ENCODE data around the gene RAPGEF4.
"Not testable (repeated sequence)": the region's sequence is repeated elsewhere in the genome, so short reads cannot be mapped to it uniquely, and the experiment has no call there.

RAPGEF4 gene

GRCh38 chr2:172730411-172730810 is 5.2 kb upstream of the RAPGEF4 start:
- DNase-seq: no peak

DNA sequence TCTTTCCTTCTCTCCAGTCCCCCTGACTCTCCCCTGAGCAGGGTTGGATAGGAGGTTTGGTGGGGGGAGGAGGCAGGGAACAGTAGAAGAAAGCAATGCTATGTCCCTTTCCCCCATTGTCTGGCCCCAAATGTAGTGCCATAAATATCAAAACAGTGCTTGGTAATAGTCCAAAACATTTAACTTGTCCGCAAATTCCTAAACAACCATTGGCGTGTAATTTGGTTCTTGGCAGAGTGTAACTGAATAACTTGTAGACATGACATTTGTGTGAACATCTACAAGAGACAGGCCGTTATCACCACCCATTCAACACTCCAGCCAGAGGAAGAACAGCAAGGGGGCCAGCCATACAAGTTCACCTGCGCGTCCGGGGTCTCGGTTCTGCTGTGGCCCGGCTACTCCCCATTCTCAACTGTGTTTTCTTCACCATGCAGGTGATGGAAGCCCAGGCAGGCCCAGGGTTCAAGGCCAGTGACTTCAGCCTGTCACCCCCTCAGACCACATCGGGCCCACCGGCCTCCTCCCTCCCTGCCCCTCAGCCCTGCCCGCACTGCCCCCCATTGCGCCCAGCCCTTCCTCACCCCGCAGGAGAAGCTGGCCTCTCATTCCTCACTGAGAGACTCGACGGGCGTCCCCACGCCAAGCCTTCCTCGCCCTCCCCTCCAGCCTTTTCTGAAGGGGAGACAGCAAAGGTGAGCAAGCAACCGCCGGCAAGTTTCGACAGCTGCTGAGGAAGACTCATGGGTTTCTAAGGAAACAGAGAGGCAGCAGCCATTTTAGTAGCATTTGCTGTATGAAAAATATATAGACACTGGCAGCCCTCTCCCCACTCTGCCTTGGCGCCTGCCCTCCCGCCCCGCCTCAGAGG is 699 bp upstream of the RAPGEF4 start:
- DNase-seq: peak; percentile 63

- DNase-seq: peak; percentile 55
These were observed 954 bp downstream of the RAPGEF4 start for GRCh38 chr2:172736424-172737174.

DNA sequence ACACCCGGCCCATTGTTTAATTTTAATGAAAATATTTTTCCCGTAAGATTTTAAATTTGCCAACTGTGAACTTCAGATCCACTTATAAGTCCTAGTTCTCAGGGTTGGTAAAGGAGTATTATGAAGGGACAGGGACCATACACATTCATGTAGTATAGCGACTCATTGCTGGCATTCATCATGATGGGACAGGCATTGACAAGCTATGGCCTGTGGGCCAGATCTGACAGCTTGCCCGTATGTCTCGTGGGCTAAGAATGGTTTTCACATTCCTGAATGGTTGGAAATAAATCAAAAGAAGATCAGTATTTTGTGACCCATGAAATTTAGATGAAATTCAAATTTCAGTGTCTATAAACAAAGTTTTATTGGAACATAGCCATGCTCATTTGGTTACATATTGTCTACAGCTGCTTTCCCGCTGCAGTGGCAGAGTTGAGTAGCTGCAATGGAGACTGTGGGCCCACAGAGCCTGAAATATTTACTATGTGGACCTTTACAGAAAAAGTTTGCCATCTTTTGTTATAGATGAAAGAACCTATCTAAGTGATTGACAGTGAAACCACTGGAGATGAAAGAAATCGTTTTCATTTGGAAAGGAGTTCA is 4.1 kb downstream of the RAPGEF4 start:
- no peak for DNase-seq

GRCh38 chr2:172740856-172741255 is 5.2 kb downstream of the RAPGEF4 start:
- no peak for DNase-seq

DNA sequence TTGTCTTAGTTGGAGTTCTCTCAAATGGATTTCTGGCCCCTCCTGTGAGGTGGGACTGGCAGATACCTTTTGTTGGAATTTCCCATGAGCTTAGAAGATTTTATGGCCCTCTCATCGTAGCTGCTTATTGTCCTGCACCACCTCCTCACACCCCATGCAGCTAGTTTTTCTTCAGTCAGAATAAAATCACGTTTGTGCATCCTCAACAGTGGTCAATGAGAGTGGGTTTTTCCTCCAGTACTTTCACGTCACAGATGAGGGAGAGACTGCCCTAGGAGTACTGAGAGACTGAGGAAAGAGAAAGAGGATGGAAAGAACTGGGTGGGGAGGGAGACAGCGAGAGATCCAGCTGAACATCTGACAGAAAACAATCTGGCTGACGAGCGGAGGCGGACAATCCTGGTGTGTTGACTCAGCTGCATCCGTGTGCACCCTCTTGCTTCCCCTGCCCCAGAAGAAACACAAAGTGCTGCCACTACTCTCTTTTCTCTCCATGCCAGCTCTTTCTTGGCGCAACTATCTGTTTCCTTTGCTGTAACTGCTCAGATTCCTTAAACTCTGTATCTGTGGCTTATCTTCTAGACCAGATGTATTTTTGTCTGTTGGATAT is 7.4 kb downstream of the RAPGEF4 start:
- DNase-seq: peak; percentile 93

GRCh38 chr2:172743898-172744297 is 8.3 kb downstream of the RAPGEF4 start:
- DNase-seq: no peak

- DNase-seq: no peak
These were observed 10.0 kb downstream of the RAPGEF4 start for GRCh38 chr2:172745636-172746035.

GRCh38 chr2:172748543-172748942 is 12.9 kb downstream of the RAPGEF4 start:
- DNase-seq: not testable (repeated sequence)

GRCh38 chr2:172749388-172749787 is 13.7 kb downstream of the RAPGEF4 start:
- no peak for DNase-seq

DNA sequence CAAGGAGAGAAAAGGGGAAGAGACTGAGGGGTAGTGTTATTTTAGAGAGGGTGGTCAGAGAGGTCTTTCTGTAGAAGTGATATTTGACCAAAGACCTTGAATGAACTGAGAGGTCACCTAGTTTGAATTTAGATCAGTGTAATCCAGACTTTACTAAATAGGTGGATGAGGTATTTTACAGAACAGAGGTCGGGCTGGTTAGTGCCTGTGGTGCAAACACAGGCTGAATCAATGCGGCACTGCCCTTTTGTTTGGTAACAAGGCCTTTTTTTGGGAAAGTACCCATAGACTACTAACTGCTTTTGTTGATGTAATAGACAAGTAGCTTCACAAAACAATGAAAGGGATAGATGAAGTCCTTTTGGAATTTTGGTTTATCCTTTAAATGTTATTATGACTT is 15.9 kb downstream of the RAPGEF4 start:
- no peak for DNase-seq

GRCh38 chr2:172753610-172754009 is 18.0 kb downstream of the RAPGEF4 start:
- DNase-seq: peak; percentile 40

DNA sequence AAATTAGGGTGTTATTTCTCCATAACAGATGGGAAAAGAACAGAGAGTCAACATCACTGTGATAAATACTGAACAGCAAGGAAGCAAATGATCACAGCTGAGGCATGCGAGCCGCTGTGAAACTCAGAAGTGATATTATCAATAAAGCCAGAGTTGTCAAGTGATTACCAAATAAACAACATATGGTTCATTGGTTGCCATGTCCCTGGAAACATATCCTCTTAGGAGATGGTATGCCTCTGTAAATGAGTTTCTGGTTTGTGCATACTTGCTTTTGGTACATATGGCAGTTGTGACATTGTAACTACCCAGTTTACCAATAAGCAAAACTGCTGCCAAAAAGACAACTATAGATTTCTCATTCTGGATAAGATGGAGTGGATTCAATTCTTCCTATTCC is 23.8 kb downstream of the RAPGEF4 start:
- no peak for DNase-seq

- DNase-seq: no peak
These were observed 25.7 kb downstream of the RAPGEF4 start for GRCh38 chr2:172761306-172761705.

GRCh38 chr2:172762574-172762973 is 26.9 kb downstream of the RAPGEF4 start:
- no peak for DNase-seq

- no peak for DNase-seq
These were observed 27.4 kb downstream of the RAPGEF4 start for GRCh38 chr2:172763079-172763478.

- no peak for DNase-seq
These were observed 30.0 kb downstream of the RAPGEF4 start for GRCh38 chr2:172765662-172766061.

GRCh38 chr2:172768401-172768800 is 32.8 kb downstream of the RAPGEF4 start:
- DNase-seq: no peak

DNA sequence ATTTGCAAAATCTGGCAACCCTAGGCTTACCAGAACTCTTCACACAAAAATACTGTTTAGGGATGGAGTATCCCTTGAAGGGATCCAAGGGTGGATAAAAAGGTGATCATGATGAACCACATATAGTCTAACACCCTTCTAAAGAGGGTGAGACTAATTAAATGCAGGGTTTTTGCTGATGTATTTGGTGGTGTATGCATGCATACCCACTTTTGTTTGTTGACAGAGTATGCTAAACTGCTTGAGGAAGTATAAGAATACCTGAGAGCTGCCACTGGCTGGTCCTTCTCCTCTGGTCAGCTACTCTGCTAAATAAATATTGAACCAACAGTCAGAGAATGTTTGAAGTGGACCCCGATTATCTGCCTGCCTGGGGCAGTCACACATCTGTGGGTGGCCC is 34.2 kb downstream of the RAPGEF4 start:
- DNase-seq: peak; percentile 45

- DNase-seq: no peak
These were observed 35.2 kb downstream of the RAPGEF4 start for GRCh38 chr2:172770887-172771286.

DNA sequence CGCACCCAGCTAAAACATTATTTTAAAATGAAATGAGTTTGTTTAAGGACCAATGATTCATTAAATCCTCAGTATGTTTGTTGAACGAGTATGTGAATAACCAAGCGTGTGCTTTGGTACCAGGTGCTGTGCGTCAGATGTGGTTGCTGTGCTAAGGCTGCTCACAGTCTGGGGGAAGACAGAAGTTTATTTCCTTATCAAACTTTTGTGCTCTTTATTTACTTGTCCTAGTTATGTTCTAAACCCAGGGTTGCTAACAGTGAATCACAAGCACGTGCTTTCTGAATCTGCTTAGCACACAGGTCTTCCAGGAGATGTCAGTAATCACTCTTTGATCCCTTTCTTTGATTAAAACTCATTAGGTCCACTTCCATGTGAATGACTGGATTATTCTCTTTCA is 37.0 kb downstream of the RAPGEF4 start:
- DNase-seq: no peak

- DNase-seq: no peak
These were observed 38.7 kb downstream of the RAPGEF4 start for GRCh38 chr2:172774302-172774701.

- no peak for DNase-seq
These were observed 39.7 kb downstream of the RAPGEF4 start for GRCh38 chr2:172775319-172775718.
